ENCODE measurements around the gene MBLAC1. TPM values are rescaled to one million over a fixed set of nuclear protein-coding genes. Genes with fewer than 3 reads are reported as not detected.

The MBLAC1 gene
- total RNA-seq, 3 donors from 2014 or later = 2.5 to 4.9 (median 3.2) TPM

DNA sequence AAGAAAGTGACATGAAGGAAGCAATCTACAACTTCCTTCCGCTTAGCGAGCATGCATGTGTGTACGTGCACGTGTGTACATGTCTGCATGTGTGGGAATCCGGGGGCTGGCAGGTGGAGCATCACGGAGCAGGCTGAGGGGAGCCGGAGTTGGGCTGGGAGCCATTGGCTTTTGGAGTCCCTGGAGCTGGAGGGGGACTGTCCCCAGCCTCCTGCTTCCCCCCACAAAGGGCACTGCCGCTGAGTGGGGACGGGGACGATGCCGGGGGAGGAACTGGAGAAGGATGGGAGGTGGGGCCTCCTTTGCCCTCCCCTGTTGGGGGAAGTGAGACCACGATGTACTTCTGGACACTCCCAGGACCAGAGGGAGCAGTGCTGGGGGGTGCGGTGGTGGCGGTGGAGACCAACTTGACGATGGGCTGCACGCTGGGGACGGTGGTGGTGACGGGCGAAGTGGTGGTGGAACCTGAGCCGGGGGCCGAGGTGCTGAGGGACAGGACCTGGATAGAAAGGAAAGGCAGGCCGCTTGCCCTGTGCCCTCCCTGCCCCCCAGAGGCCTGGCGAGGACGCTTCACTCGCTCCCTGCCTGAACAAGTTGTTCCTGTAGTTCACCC, 19.5 kb upstream of the MBLAC1 start:
- H3K36me3 ChIP-seq (ENCODE audit: low read depth) = no peaks in the 10 kb centered on the region
- H3K4me3 ChIP-seq = no peak overlapping the region
- H3K4me1 ChIP-seq (ENCODE audit: low read depth) = peaks cover 3% of the 10 kb centered on the region
- intact Hi-C loops (cut with DNase I, micrococcal nuclease) = no loop called here
- TF ChIP-seq, protein P1, sequence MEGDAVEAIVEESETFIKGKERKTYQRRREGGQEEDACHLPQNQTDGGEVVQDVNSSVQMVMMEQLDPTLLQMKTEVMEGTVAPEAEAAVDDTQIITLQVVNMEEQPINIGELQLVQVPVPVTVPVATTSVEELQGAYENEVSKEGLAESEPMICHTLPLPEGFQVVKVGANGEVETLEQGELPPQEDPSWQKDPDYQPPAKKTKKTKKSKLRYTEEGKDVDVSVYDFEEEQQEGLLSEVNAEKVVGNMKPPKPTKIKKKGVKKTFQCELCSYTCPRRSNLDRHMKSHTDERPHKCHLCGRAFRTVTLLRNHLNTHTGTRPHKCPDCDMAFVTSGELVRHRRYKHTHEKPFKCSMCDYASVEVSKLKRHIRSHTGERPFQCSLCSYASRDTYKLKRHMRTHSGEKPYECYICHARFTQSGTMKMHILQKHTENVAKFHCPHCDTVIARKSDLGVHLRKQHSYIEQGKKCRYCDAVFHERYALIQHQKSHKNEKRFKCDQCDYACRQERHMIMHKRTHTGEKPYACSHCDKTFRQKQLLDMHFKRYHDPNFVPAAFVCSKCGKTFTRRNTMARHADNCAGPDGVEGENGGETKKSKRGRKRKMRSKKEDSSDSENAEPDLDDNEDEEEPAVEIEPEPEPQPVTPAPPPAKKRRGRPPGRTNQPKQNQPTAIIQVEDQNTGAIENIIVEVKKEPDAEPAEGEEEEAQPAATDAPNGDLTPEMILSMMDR (IDR thresholded peaks at IDR 0.05) = no peak
- ATAC-seq (no peak), DNase-seq (no peak)
- H3K9me3 ChIP-seq = no peaks in the 10 kb centered on the region

DNA sequence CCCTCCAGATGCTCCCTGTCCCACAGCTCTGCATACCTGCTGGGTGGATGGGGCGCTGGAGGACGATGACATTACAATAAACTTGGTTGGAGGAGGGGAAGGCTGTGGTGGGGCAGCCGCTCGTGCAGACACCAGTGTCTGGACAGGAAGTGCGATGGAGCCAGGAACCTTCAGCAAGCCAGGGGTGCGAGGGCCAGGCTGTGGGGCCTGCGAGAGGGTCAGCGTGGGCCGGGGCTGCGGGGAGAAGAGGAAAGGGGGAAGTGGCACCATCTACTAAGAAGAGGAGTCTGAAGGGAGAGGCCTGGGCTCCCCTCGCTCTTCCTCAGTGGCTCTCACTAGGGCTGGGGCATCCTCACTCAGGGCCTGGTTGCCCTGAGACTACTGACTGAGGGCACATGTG, 18.9 kb upstream of the MBLAC1 start:
- H3K9me3 ChIP-seq = no peaks in the 10 kb centered on the region
- H3K4me3 ChIP-seq = no peak overlapping the region
- DNase-seq = no peak
- no peaks in the 10 kb centered on the region for H3K36me3 ChIP-seq (ENCODE audit: low read depth)
- TF ChIP-seq, protein P1 (IDR thresholded peaks at IDR 0.05) = no peak
- intact Hi-C loops (cut with DNase I, micrococcal nuclease) = no loop called here
- no peak for ATAC-seq
- H3K4me1 ChIP-seq (ENCODE audit: low read depth) = no peaks in the 10 kb centered on the region

DNA sequence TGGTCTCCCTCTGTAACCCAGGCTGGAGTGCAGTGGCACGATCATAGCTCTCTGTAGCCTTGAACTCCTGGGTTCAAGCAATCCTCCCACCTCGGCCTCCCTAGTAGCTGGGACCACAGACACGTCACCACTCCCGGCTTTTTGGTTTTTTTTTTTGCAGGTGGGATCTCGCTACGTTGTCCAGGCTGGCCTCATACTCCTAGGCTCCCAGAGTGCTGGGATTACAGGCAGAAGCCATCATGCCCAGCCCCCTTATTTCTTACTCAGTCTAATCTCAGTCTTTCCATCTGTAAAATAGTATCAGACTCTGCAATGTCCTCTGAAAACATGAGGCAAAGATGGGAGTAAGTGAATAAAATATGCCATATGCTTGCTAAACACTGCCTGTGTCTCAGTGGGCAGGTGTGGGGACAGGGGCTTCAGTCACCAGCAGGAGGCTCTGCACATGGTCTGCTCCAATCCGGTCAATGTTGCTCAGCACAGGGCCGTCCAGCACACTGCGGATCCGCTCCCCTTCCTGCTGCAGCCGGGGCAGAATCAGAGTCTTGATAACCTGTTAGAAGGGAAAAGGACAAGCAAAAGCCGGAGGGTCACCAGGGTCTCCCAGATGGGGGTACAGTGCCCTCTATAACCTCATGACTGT, 17.1 kb upstream of the MBLAC1 start:
- DNase-seq (no peak), ATAC-seq (no peak)
- no peak overlapping the region for H3K4me3 ChIP-seq
- intact Hi-C loops (cut with DNase I, micrococcal nuclease) = no loop called here
- H3K9me3 ChIP-seq = no peaks in the 10 kb centered on the region
- no peaks in the 10 kb centered on the region for H3K4me1 ChIP-seq (ENCODE audit: low read depth)
- H3K36me3 ChIP-seq (ENCODE audit: low read depth) = no peaks in the 10 kb centered on the region
- TF ChIP-seq, protein P1 (IDR thresholded peaks at IDR 0.05) = no peak

DNA sequence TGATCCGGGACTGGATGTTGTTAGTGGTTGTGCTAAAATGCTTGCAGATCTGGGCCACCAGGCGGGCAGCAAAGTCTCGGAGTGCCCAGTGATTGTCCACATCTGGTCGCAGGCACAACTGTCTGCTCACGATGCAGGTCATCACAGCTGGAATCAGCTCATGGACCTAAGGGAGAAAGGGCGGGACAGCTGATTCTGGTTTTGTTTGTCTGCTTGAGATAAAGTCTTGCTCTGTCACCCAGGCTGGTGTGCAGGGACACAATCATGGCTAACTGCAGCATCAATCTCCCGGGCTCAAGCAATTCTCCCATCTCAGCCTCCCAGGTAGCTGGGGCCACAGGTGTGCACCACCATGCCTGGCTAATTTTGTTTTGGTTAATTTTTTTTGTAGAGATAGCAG, 15.6 kb upstream of the MBLAC1 start:
- H3K4me3 ChIP-seq = no peak overlapping the region
- H3K9me3 ChIP-seq = no peaks in the 10 kb centered on the region
- intact Hi-C loops (cut with DNase I, micrococcal nuclease) = no loop called here
- no peaks in the 10 kb centered on the region for H3K4me1 ChIP-seq (ENCODE audit: low read depth)
- no peak for ATAC-seq
- H3K36me3 ChIP-seq (ENCODE audit: low read depth) = no peaks in the 10 kb centered on the region
- TF ChIP-seq, protein P1 (IDR thresholded peaks at IDR 0.05) = no peak
- DNase-seq = no peak

DNA sequence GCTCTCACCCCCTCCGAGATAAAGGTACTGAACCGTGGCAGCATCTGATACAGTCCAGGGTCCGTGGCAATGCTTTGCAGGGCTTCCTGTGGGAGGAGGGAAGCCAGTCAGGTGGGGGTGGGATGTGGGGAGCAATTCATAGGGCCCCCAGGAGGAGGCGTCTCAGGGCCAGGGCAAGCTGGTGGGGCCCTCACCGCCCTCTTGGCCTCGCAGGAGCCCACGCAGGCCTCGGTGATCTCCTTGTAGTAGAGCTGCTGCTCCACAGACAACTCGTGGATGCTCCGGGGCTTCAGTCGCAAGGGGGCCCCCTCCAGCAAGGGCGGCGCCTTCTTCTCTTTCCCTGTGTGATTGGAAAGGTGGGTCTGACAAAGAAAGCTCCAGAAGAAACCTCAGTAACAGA, 14.9 kb upstream of the MBLAC1 start:
- no peaks in the 10 kb centered on the region for H3K4me1 ChIP-seq (ENCODE audit: low read depth)
- intact Hi-C loops (cut with DNase I, micrococcal nuclease) = no loop called here
- no peak overlapping the region for H3K4me3 ChIP-seq
- TF ChIP-seq, protein P1 (IDR thresholded peaks at IDR 0.05) = no peak
- no peak for DNase-seq
- no peaks in the 10 kb centered on the region for H3K9me3 ChIP-seq
- no peak for ATAC-seq
- no peaks in the 10 kb centered on the region for H3K36me3 ChIP-seq (ENCODE audit: low read depth)

Data from mucosa of descending colon (tissue), 3 donors.